ENCODE measurements around the gene FBXL13.

The FBXL13 gene

GRCh38 chr7:102837802-102838201 is 236.8 kb downstream of the FBXL13 start:
- no peak for DNase-seq (ENCODE audit: low read depth)
- H3K4me3 ChIP-seq (ENCODE audit: control insufficient read depth, low read depth, low read length), result no peak overlapping the region
- no peak for TF ChIP-seq CTCF (conservative IDR thresholded peaks at IDR 0.05; ENCODE audit: control insufficient read depth, insufficient read depth, low read depth, low read length)

GRCh38 chr7:102836977-102837376 is 237.6 kb downstream of the FBXL13 start:
- H3K4me3 ChIP-seq (ENCODE audit: control insufficient read depth, low read depth, low read length), result no peak overlapping the region
- TF ChIP-seq CTCF (conservative IDR thresholded peaks at IDR 0.05; ENCODE audit: control insufficient read depth, insufficient read depth, low read depth, low read length), result no peak
- no peak for DNase-seq (ENCODE audit: low read depth)

- no peak overlapping the region for H3K4me3 ChIP-seq (ENCODE audit: control insufficient read depth, low read depth, low read length)
- peak; percentile 87 for DNase-seq (ENCODE audit: low read depth)
- TF ChIP-seq CTCF (conservative IDR thresholded peaks at IDR 0.05; ENCODE audit: control insufficient read depth, insufficient read depth, low read depth, low read length), result no peak
Measured at GRCh38 chr7:102836191-102836919, 238.2 kb downstream of the FBXL13 start.

GRCh38 chr7:102834999-102835398 is 239.6 kb downstream of the FBXL13 start:
- TF ChIP-seq CTCF (conservative IDR thresholded peaks at IDR 0.05; ENCODE audit: control insufficient read depth, insufficient read depth, low read depth, low read length), result no peak
- H3K4me3 ChIP-seq (ENCODE audit: control insufficient read depth, low read depth, low read length), result no peak overlapping the region
- peak; percentile 94 for DNase-seq (ENCODE audit: low read depth)

- no peak for TF ChIP-seq CTCF (conservative IDR thresholded peaks at IDR 0.05; ENCODE audit: control insufficient read depth, insufficient read depth, low read depth, low read length)
- H3K4me3 ChIP-seq (ENCODE audit: control insufficient read depth, low read depth, low read length), result no peak overlapping the region
- peak; percentile 54 for DNase-seq (ENCODE audit: low read depth)
Measured at GRCh38 chr7:102834466-102834865, 240.1 kb downstream of the FBXL13 start.

- no peak overlapping the region for H3K4me3 ChIP-seq (ENCODE audit: control insufficient read depth, low read depth, low read length)
- DNase-seq (ENCODE audit: low read depth), result no peak
- TF ChIP-seq CTCF (conservative IDR thresholded peaks at IDR 0.05; ENCODE audit: control insufficient read depth, insufficient read depth, low read depth, low read length), result no peak
Measured at GRCh38 chr7:102833343-102833742, 241.3 kb downstream of the FBXL13 start.

Measured in fibroblast of mammary gland (primary cell).